ENCODE data around the gene PTAR1.

DNA sequence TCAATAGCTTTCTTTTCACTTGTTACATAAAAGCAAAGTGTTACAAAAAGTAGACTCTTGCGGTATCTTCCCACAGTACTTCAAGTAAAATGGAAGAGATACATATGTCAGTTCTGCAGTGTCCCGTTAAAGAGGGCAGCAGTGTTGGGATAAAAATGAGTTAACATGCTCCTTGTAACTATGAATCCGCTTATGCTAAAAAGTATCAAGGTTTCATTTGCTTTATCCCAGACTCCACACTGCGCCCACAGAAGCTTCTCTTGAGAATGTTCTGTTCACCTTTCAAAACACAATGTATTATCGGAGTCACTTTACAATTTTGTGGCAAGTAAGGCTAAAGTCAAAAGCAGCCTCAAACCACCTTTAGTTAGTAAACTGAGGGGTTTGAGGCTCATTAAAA, 790 bp downstream of the PTAR1 start:
- TF ChIP-seq, protein P1, sequence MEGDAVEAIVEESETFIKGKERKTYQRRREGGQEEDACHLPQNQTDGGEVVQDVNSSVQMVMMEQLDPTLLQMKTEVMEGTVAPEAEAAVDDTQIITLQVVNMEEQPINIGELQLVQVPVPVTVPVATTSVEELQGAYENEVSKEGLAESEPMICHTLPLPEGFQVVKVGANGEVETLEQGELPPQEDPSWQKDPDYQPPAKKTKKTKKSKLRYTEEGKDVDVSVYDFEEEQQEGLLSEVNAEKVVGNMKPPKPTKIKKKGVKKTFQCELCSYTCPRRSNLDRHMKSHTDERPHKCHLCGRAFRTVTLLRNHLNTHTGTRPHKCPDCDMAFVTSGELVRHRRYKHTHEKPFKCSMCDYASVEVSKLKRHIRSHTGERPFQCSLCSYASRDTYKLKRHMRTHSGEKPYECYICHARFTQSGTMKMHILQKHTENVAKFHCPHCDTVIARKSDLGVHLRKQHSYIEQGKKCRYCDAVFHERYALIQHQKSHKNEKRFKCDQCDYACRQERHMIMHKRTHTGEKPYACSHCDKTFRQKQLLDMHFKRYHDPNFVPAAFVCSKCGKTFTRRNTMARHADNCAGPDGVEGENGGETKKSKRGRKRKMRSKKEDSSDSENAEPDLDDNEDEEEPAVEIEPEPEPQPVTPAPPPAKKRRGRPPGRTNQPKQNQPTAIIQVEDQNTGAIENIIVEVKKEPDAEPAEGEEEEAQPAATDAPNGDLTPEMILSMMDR (IDR thresholded peaks at IDR 0.05 in 2 of 3, conservative IDR thresholded peaks at IDR 0.05 in 1 of 3; ENCODE audit: borderline replicate concordance in 1 of 3, insufficient read depth in 1 of 3, low read depth in 2 of 3, low read length in 2 of 3) = no peak
- no peak for TF ChIP-seq RAD21 (IDR thresholded peaks at IDR 0.05; ENCODE audit: low read depth)
- no peak for TF ChIP-seq POLR2A (IDR thresholded peaks at IDR 0.05; ENCODE audit: borderline replicate concordance, extremely low read depth, insufficient read depth, insufficient read length)
- TF ChIP-seq EZH2 (IDR thresholded peaks at IDR 0.05) = no peak
- TF ChIP-seq POLR2AphosphoS5 (IDR thresholded peaks at IDR 0.05; ENCODE audit: low read depth, low read length) = no peak
- TF ChIP-seq TCF7L2 (IDR thresholded peaks at IDR 0.05; ENCODE audit: borderline replicate concordance, extremely low read depth, insufficient read depth, insufficient read length) = no peak
